ENCODE measurements around the gene TRANK1.
"Not testable (repeated sequence)": the region's sequence is repeated elsewhere in the genome, so short reads cannot be mapped to it uniquely, and the experiment has no call there.

TRANK1 gene

GRCh38 chr3:36957862-36958686 is 13.2 kb upstream of the TRANK1 start:
- TF ChIP-seq CTCF (IDR thresholded peaks at IDR 0.05) = no peak
- Histone ChIP-seq H2AFZ (no peak overlapping the region), H3K4me2 (ENCODE audit: low read length) (no peak overlapping the region), H3K4me1 (peaks cover 3% of the 10 kb centered on the region), H3K36me3 (ENCODE audit: control insufficient read depth, insufficient read depth, low read length) (no peaks in the 10 kb centered on the region), H3K9ac (no peak overlapping the region), H3K27ac (no peak overlapping the region), H3K4me3 (ENCODE audit: low read depth, low read length) (no peak overlapping the region), H3K27me3 (ENCODE audit: control insufficient read depth, insufficient read depth, low read length) (no peaks in the 10 kb centered on the region), H3K9me3 (ENCODE audit: control insufficient read depth, low read length) (no peaks in the 10 kb centered on the region), H3K79me2 (no peaks in the 10 kb centered on the region)

DNA sequence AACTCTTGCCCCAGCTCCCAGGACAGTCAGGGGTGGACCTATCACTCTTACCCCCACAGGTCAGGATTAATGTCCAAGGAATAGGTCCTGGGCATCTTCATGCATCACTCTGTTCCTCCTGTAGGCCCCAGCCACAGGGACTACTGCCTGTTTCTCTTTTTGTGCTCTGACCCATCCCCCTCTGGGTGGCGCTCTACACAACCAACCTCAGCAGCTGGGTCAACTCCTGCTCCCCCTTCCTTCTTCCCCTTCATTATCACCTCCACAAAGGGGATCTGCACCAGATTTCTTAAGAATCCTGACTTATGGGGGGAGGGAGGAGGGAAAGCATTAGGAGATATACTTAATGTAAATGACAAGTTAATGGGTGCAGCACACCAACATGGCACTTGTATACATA is 12.2 kb upstream of the TRANK1 start:
- H3K9me3 ChIP-seq (ENCODE audit: control insufficient read depth, low read length) = no peaks in the 10 kb centered on the region
- H3K79me2 ChIP-seq = no peaks in the 10 kb centered on the region
- peaks cover 3% of the 10 kb centered on the region for H3K4me1 ChIP-seq
- H3K27me3 ChIP-seq (ENCODE audit: control insufficient read depth, insufficient read depth, low read length) = no peaks in the 10 kb centered on the region
- no peak overlapping the region for H3K4me3 ChIP-seq (ENCODE audit: low read depth, low read length)
- TF ChIP-seq CTCF (IDR thresholded peaks at IDR 0.05) = no peak
- no peak overlapping the region for H3K4me2 ChIP-seq (ENCODE audit: low read length)
- H2AFZ ChIP-seq = no peak overlapping the region
- H3K27ac ChIP-seq = no peak overlapping the region
- no peaks in the 10 kb centered on the region for H3K36me3 ChIP-seq (ENCODE audit: control insufficient read depth, insufficient read depth, low read length)
- no peak overlapping the region for H3K9ac ChIP-seq

DNA sequence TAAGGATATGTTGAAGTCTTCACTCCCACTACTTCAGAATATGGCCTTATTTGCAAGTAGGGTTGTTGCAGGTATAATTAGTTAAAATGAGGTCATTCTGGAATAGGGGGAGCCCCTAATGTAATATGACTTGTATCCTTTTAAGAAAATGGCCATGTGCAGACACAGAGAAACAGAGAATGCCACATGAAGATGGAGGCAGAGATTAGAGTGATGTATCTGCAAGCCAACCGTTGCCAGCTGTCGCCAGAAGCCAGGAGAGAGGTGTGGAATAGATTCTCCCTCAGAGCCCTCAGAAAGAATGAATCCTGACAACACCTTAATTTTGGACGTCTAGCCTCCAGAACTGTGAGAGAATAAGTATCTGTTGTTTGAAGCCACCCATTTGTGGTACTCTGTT is 11.3 kb upstream of the TRANK1 start:
- Histone ChIP-seq H3K4me2 (ENCODE audit: low read length) (no peak overlapping the region), H3K27me3 (ENCODE audit: control insufficient read depth, insufficient read depth, low read length) (no peaks in the 10 kb centered on the region), H3K4me3 (ENCODE audit: low read depth, low read length) (no peak overlapping the region), H3K9me3 (ENCODE audit: control insufficient read depth, low read length) (no peaks in the 10 kb centered on the region), H3K79me2 (no peaks in the 10 kb centered on the region), H3K9ac (no peak overlapping the region), H2AFZ (no peak overlapping the region), H3K27ac (no peak overlapping the region), H3K4me1 (peaks cover 3% of the 10 kb centered on the region), H3K36me3 (ENCODE audit: control insufficient read depth, insufficient read depth, low read length) (no peaks in the 10 kb centered on the region)
- TF ChIP-seq CTCF (IDR thresholded peaks at IDR 0.05) = no peak

DNA sequence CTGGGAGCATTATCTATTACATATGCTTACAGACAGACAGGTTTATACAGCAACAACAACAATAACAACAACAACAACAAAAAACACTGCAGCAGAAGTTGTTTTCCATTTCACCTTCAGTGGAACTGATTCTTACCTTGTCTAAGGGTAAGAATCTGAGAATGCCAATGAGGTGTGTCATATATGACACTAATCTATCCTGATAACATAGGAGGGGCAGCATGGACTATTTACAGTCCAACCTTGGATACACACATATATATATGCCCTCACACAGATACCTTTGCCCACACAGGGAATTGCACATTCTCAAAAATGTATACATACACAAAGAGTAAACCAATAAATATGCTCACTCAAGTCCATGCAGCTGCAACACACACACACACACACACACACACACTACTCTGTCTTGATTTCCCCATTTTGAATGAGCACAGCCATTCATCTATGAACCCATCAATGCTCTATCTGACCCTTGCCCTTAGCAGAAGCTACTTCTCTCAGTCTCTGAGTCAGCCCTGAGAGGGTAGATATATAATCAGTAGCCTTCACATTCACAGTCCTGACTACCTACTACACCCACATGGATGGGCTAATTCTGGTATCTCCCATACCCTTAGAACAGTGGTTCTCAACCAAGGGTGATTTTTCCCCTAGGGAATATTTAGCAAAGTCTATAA is 9.7 kb upstream of the TRANK1 start:
- no peak overlapping the region for H3K9ac ChIP-seq

GRCh38 chr3:36947814-36948213 is 3.0 kb upstream of the TRANK1 start:
- not testable (repeated sequence) for H3K9me3 ChIP-seq (ENCODE audit: control insufficient read depth, low read length); H3K9ac ChIP-seq; H3K36me3 ChIP-seq (ENCODE audit: control insufficient read depth, insufficient read depth, low read length); H3K4me1 ChIP-seq; H3K79me2 ChIP-seq; H3K4me2 ChIP-seq (ENCODE audit: low read length); H2AFZ ChIP-seq; H3K27ac ChIP-seq; H3K4me3 ChIP-seq (ENCODE audit: low read depth, low read length); H3K27me3 ChIP-seq (ENCODE audit: control insufficient read depth, insufficient read depth, low read length)

More for the DNA sequence above, 9.7 kb upstream of the TRANK1 start:
- no peaks in the 10 kb centered on the region for H3K79me2 ChIP-seq
- no peaks in the 10 kb centered on the region for H3K27me3 ChIP-seq (ENCODE audit: control insufficient read depth, insufficient read depth, low read length)
- H3K27ac ChIP-seq = no peak overlapping the region
- no peak overlapping the region for H3K4me3 ChIP-seq (ENCODE audit: low read depth, low read length)
- no peak overlapping the region for H3K4me2 ChIP-seq (ENCODE audit: low read length)
- no peak for TF ChIP-seq CTCF (IDR thresholded peaks at IDR 0.05)
- H3K4me1 ChIP-seq = peaks cover 2% of the 10 kb centered on the region
- H2AFZ ChIP-seq = no peak overlapping the region
- H3K9me3 ChIP-seq (ENCODE audit: control insufficient read depth, low read length) = no peaks in the 10 kb centered on the region
- H3K36me3 ChIP-seq (ENCODE audit: control insufficient read depth, insufficient read depth, low read length) = no peaks in the 10 kb centered on the region
